Mesodermal cell (in vitro differentiated cells): ENCODE data around the gene ALOX5AP.

Experiments used
- H3K27ac ChIP-seq: 2 replicates; pipeline ENCODE4 v1.7.0; 2013; ENCODE audit warnings: mild to moderate bottlenecking, low read depth, low read length, moderate library complexity; ENCODE audit not compliant: severe bottlenecking
- H3K36me3 ChIP-seq: 2 replicates; pipeline ENCODE4 v1.7.1; 2013; ENCODE audit warnings: mild to moderate bottlenecking, low read length, moderate library complexity; ENCODE audit not compliant: control insufficient read depth, insufficient read depth
- H3K4me1 ChIP-seq: one replicate; pipeline ENCODE4 v1.7.1; 2013; ENCODE audit warnings: mild to moderate bottlenecking, low read length; ENCODE audit not compliant: insufficient read depth, control insufficient read depth, poor library complexity, severe bottlenecking
- H3K4me3 ChIP-seq: 2 replicates; pipeline ENCODE4 v1.7.0; 2013; ENCODE audit warnings: low read length, control low read depth, mild to moderate bottlenecking; ENCODE audit not compliant: insufficient read depth, poor library complexity, severe bottlenecking; ENCODE audit errors: extremely low read depth
- H3K9me3 ChIP-seq: 2 replicates; pipeline ENCODE4 v1.7.1; 2013; ENCODE audit warnings: mild to moderate bottlenecking, low read length, moderate library complexity; ENCODE audit not compliant: control insufficient read depth
- WGBS, 2 experiments: methylation state at CpG; one replicate each; pipeline ENCODE4 v1.1.5; 2013; ENCODE audit warnings: missing lambda C conversion rate in 2 of 2; ENCODE audit not compliant: insufficient coverage in 2 of 2; 5-methylcytosine and 5-hydroxymethylcytosine counted together

The ALOX5AP gene

GRCh38 chr13:30726192-30726591 is 9.2 kb upstream of the ALOX5AP start:
- no peaks in the 10 kb centered on the region for H3K36me3 ChIP-seq
- no CpG with 5 or more reads among the region's 1 CpG for WGBS, 2 experiments

GRCh38 chr13:30727491-30728355 is 7.6 kb upstream of the ALOX5AP start:
- H3K36me3 ChIP-seq: no peaks in the 10 kb centered on the region
- WGBS, 2 experiments: 90 to 95% methylated on average over 5 to 6 of the region's 6 CpGs
- no peak overlapping the region for H3K4me3 ChIP-seq
- H3K4me1 ChIP-seq: peaks cover 9% of the 10 kb centered on the region
- no peak overlapping the region for H3K27ac ChIP-seq
- no peaks in the 10 kb centered on the region for H3K9me3 ChIP-seq

More at GRCh38 chr13:30726192-30726591, 9.2 kb upstream of the ALOX5AP start:
- Histone ChIP-seq H3K4me1 (peaks cover 9% of the 10 kb centered on the region), H3K9me3 (no peaks in the 10 kb centered on the region), H3K4me3 (no peak overlapping the region), H3K27ac (no peak overlapping the region)

GRCh38 chr13:30729801-30730200 is 5.5 kb upstream of the ALOX5AP start:
- 69 to 87% methylated on average over 3 to 6 of the region's 8 CpGs for WGBS, 2 experiments
- no peaks in the 10 kb centered on the region for H3K36me3 ChIP-seq
- peaks cover 21% of the 10 kb centered on the region for H3K4me1 ChIP-seq
- H3K27ac ChIP-seq: no peak overlapping the region
- H3K4me3 ChIP-seq: no peak overlapping the region
- H3K9me3 ChIP-seq: no peaks in the 10 kb centered on the region

GRCh38 chr13:30730526-30730925 is 4.8 kb upstream of the ALOX5AP start:
- Histone ChIP-seq H3K4me1 (peaks cover 26% of the 10 kb centered on the region), H3K4me3 (no peak overlapping the region), H3K36me3 (no peaks in the 10 kb centered on the region), H3K27ac (no peak overlapping the region), H3K9me3 (no peaks in the 10 kb centered on the region)
- WGBS, 2 experiments: 61 to 73% methylated on average over 5 to 7 of the region's 7 CpGs

GRCh38 chr13:30731361-30732045 is 3.8 kb upstream of the ALOX5AP start:
- Histone ChIP-seq H3K27ac (no peak overlapping the region), H3K4me3 (no peak overlapping the region), H3K4me1 (peaks cover 26% of the 10 kb centered on the region), H3K9me3 (no peaks in the 10 kb centered on the region), H3K36me3 (no peaks in the 10 kb centered on the region)
- WGBS, 2 experiments: 90 to 93% methylated on average over 16 to 18 of the region's 21 CpGs

GRCh38 chr13:30732046-30732390 is 3.3 kb upstream of the ALOX5AP start:
- no peaks in the 10 kb centered on the region for H3K9me3 ChIP-seq
- H3K4me1 ChIP-seq: peaks cover 27% of the 10 kb centered on the region
- 88 to 94% methylated on average over 9 to 21 of the region's 21 CpGs for WGBS, 2 experiments
- no peak overlapping the region for H3K27ac ChIP-seq
- no peak overlapping the region for H3K4me3 ChIP-seq
- no peaks in the 10 kb centered on the region for H3K36me3 ChIP-seq

GRCh38 chr13:30734439-30734838 is 904 bp upstream of the ALOX5AP start:
- no CpG with 5 or more reads among the region's 1 CpG for WGBS, 2 experiments
- Histone ChIP-seq H3K9me3 (no peaks in the 10 kb centered on the region), H3K4me3 (no peak overlapping the region), H3K4me1 (peaks cover 50% of the 10 kb centered on the region), H3K27ac (no peak overlapping the region), H3K36me3 (no peaks in the 10 kb centered on the region)

- no peaks in the 10 kb centered on the region for H3K36me3 ChIP-seq
- peaks cover 54% of the 10 kb centered on the region for H3K4me1 ChIP-seq
- no CpG with 5 or more reads among the region's 2 CpGs for WGBS, 2 experiments
- H3K27ac ChIP-seq: no peak overlapping the region
- no peak overlapping the region for H3K4me3 ChIP-seq
- no peaks in the 10 kb centered on the region for H3K9me3 ChIP-seq
Observed at GRCh38 chr13:30735872-30736175, 481 bp downstream of the ALOX5AP start.

GRCh38 chr13:30736461-30737320 is 1.3 kb downstream of the ALOX5AP start:
- H3K9me3 ChIP-seq: no peaks in the 10 kb centered on the region
- 94 to 97% methylated on average over 4 of the region's 5 CpGs for WGBS, 2 experiments
- H3K4me3 ChIP-seq: no peak overlapping the region
- no peaks in the 10 kb centered on the region for H3K36me3 ChIP-seq
- H3K27ac ChIP-seq: no peak overlapping the region
- H3K4me1 ChIP-seq: peaks cover 51% of the 10 kb centered on the region

GRCh38 chr13:30737511-30738337 is 2.4 kb downstream of the ALOX5AP start:
- Histone ChIP-seq H3K4me3 (no peak overlapping the region), H3K27ac (no peak overlapping the region), H3K36me3 (no peaks in the 10 kb centered on the region), H3K9me3 (no peaks in the 10 kb centered on the region), H3K4me1 (peaks cover 57% of the 10 kb centered on the region)
- WGBS, 2 experiments: 93 to 100% methylated on average over 1 to 2 of the region's 3 CpGs
